WTC11 (cell line): ENCODE measurements around the gene CNTNAP1. TPM values are rescaled to one million over a fixed set of nuclear protein-coding genes. Genes with fewer than 3 reads are reported as not detected.

Source experiments
- ATAC-seq: fragments of 200-7000 bp; cut with Tn5 transposase; 2 replicates; pipeline ENCODE4 v1.10.0; 2021; ENCODE audit warnings: mild to moderate bottlenecking, moderate library complexity
- CTCF ChIA-PET: fragments of 300-600 bp; sonication (Branson Sonifier 250); formaldehyde crosslinking; loops from one replicate; lab custom pipeline; 2021; ENCODE audit warnings: antibody characterized with exemption; lab: Charles Lee
- POLR2A ChIA-PET: fragments of 350-600 bp; sonication (Branson Sonifier 250); formaldehyde crosslinking; loops from one replicate; lab custom pipeline; 2021; ENCODE audit warnings: antibody characterized with exemption; lab: Charles Lee
- DNase-seq: peaks from one replicate; pipeline ENCODE4 v3.0.0; 2021; ENCODE audit warnings: low spot score
- H3K27ac Mint-ChIP-seq: 2 replicates; pipeline ENCODE4 v1.8.0; 2021; ENCODE audit warnings: mixed read lengths
- H3K27me3 Mint-ChIP-seq: 2 replicates; pipeline ENCODE4 v1.8.0; 2021; ENCODE audit warnings: low read depth, mild to moderate bottlenecking, moderate library complexity, mixed read lengths
- H3K36me3 Mint-ChIP-seq: 2 replicates; pipeline ENCODE4 v1.8.0; 2021; ENCODE audit warnings: mixed read lengths
- H3K4me1 Mint-ChIP-seq: 2 replicates; pipeline ENCODE4 v1.8.0; 2022; ENCODE audit warnings: mixed read lengths
- H3K4me3 Mint-ChIP-seq: 2 replicates; pipeline ENCODE4 v1.8.0; 2021; ENCODE audit warnings: mild to moderate bottlenecking, moderate library complexity, mixed read lengths
- H3K9me3 Mint-ChIP-seq: 2 replicates; pipeline ENCODE4 v1.8.0; 2021; ENCODE audit warnings: mixed read lengths
- ARID4B ChIP-seq: sonication (generic); formaldehyde crosslinking; IDR thresholded peaks from 2 replicates; pipeline ENCODE4 v1.8.0; 2023; ENCODE audit warnings: missing genetic modification reagents, mild to moderate bottlenecking, borderline replicate concordance
- ATF1 ChIP-seq: sonication (generic); formaldehyde crosslinking; IDR thresholded peaks from 2 replicates; pipeline ENCODE4 v1.8.1; 2023; ENCODE audit warnings: mild to moderate bottlenecking, moderate library complexity, missing genetic modification reagents
- CREB1 ChIP-seq: sonication (generic); formaldehyde crosslinking; IDR thresholded peaks from 2 replicates; pipeline ENCODE4 v1.8.0; 2023; ENCODE audit warnings: mild to moderate bottlenecking, missing genetic modification reagents
- ELF4 ChIP-seq: sonication (generic); formaldehyde crosslinking; IDR thresholded peaks from 2 replicates; pipeline ENCODE4 v1.8.1; 2022; ENCODE audit warnings: low read depth, mild to moderate bottlenecking, moderate library complexity, missing genetic modification reagents
- ETV6 ChIP-seq: sonication (generic); formaldehyde crosslinking; IDR thresholded peaks from 2 replicates; pipeline ENCODE4 v1.8.1; 2022; ENCODE audit warnings: mild to moderate bottlenecking, missing genetic modification reagents
- FOXK1 ChIP-seq: sonication (generic); formaldehyde crosslinking; IDR thresholded peaks from 2 replicates; pipeline ENCODE4 v1.8.0; 2022; ENCODE audit warnings: mild to moderate bottlenecking, moderate library complexity, missing genetic modification reagents
- NFE2L1 ChIP-seq: sonication (generic); formaldehyde crosslinking; IDR thresholded peaks from 2 replicates; pipeline ENCODE4 v1.8.1; 2023; ENCODE audit warnings: missing genetic modification reagents
- NFYB ChIP-seq: sonication (generic); formaldehyde crosslinking; conservative IDR thresholded peaks from 2 replicates; pipeline ENCODE4 v1.8.0; 2022; ENCODE audit warnings: low read depth, missing genetic modification reagents
- TP53 ChIP-seq: sonication (generic); formaldehyde crosslinking; IDR thresholded peaks from 2 replicates; pipeline ENCODE4 v1.8.1; 2023; ENCODE audit warnings: mild to moderate bottlenecking, missing genetic modification reagents
- ZBTB21 ChIP-seq: sonication (generic); formaldehyde crosslinking; IDR thresholded peaks from 2 replicates; pipeline ENCODE4 v1.8.1; 2023; ENCODE audit warnings: mild to moderate bottlenecking, missing genetic modification reagents, borderline replicate concordance
- ZNF317 ChIP-seq: sonication (generic); formaldehyde crosslinking; IDR thresholded peaks from 2 replicates; pipeline ENCODE4 v1.8.1; 2023; ENCODE audit warnings: low read depth, mild to moderate bottlenecking, moderate library complexity, missing genetic modification reagents, borderline replicate concordance
- total RNA-seq: library from RNA; stranded (reverse); gene quantifications from 3 replicates; pipeline ENCODE4 v1.2.3, GENCODE V29; 2021
- TF ChIP-seq, protein P1 (sequence below): fragments of 250-450 bp; sonication (Bioruptor Pico); IDR thresholded peaks from 2 replicates; pipeline ENCODE4 v1.8.0; 2021; ENCODE audit warnings: mild to moderate bottlenecking
- TF ChIP-seq, protein P2 (sequence below): fragments of 200-600 bp; IDR thresholded peaks from 2 replicates; pipeline ENCODE4 v1.8.0; 2022; ENCODE audit warnings: antibody characterized with exemption
- TF ChIP-seq, protein P3 (sequence below): sonication (generic); formaldehyde crosslinking; IDR thresholded peaks from 2 replicates; pipeline ENCODE4 v1.8.1; 2022; ENCODE audit warnings: mild to moderate bottlenecking, missing genetic modification reagents, moderate library complexity, borderline replicate concordance

Gene CNTNAP1
- total RNA-seq, 1 experiment from 2014 or later: 12.1 TPM

- Mint-ChIP-seq H3K9me3 (peaks cover 10% of the 10 kb centered on the region), H3K36me3 (peaks cover 4% of the 10 kb centered on the region), H3K4me1 (peaks cover 15% of the 10 kb centered on the region)
- TF ChIP-seq, protein P1, sequence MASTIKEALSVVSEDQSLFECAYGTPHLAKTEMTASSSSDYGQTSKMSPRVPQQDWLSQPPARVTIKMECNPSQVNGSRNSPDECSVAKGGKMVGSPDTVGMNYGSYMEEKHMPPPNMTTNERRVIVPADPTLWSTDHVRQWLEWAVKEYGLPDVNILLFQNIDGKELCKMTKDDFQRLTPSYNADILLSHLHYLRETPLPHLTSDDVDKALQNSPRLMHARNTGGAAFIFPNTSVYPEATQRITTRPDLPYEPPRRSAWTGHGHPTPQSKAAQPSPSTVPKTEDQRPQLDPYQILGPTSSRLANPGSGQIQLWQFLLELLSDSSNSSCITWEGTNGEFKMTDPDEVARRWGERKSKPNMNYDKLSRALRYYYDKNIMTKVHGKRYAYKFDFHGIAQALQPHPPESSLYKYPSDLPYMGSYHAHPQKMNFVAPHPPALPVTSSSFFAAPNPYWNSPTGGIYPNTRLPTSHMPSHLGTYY (CRISPR knock-in tag): no peak
- TF ChIP-seq ZBTB21 (CRISPR knock-in tag): no peak
- no peak for TF ChIP-seq NFE2L1
- TF ChIP-seq NFYB: no peak
- TF ChIP-seq CREB1: no peak
- TF ChIP-seq ETV6 (CRISPR knock-in tag): no peak
- TF ChIP-seq ELF4 (CRISPR knock-in tag): no peak
- TF ChIP-seq, protein P2, sequence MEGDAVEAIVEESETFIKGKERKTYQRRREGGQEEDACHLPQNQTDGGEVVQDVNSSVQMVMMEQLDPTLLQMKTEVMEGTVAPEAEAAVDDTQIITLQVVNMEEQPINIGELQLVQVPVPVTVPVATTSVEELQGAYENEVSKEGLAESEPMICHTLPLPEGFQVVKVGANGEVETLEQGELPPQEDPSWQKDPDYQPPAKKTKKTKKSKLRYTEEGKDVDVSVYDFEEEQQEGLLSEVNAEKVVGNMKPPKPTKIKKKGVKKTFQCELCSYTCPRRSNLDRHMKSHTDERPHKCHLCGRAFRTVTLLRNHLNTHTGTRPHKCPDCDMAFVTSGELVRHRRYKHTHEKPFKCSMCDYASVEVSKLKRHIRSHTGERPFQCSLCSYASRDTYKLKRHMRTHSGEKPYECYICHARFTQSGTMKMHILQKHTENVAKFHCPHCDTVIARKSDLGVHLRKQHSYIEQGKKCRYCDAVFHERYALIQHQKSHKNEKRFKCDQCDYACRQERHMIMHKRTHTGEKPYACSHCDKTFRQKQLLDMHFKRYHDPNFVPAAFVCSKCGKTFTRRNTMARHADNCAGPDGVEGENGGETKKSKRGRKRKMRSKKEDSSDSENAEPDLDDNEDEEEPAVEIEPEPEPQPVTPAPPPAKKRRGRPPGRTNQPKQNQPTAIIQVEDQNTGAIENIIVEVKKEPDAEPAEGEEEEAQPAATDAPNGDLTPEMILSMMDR: no peak
- TF ChIP-seq TP53: no peak
- TF ChIP-seq, protein P3, sequence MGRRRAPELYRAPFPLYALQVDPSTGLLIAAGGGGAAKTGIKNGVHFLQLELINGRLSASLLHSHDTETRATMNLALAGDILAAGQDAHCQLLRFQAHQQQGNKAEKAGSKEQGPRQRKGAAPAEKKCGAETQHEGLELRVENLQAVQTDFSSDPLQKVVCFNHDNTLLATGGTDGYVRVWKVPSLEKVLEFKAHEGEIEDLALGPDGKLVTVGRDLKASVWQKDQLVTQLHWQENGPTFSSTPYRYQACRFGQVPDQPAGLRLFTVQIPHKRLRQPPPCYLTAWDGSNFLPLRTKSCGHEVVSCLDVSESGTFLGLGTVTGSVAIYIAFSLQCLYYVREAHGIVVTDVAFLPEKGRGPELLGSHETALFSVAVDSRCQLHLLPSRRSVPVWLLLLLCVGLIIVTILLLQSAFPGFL: no peak
- TF ChIP-seq, all 79 proteins: peak for 0
- no peak overlapping the region for H3K4me3 Mint-ChIP-seq
- POLR2A ChIA-PET: no interaction called here
- CTCF ChIA-PET: interaction anchor here (1.7 kb wide), 1 partner anchor 26 kb away, joined by 4 read pairs; no protein-coding TSS in a partner anchor
- DNase-seq (no peak), ATAC-seq (no peak)
- H3K27ac Mint-ChIP-seq: no peak overlapping the region
- H3K27me3 Mint-ChIP-seq: peaks cover 5% of the 10 kb centered on the region
These were observed 26.8 kb upstream of the CNTNAP1 start for GRCh38 chr17:42655528-42655927.

GRCh38 chr17:42657824-42658588 lies 24.3 kb upstream of the CNTNAP1 start:
- ChIA-PET POLR2A (interaction anchor here (0.6 to 1.7 kb wide), 3 partner anchors 12 to 1678 kb away, joined by 3 to 13 read pairs (median 4); no protein-coding TSS in a partner anchor), CTCF (interaction anchor here (0.7 to 3.9 kb wide), 6 partner anchors 14 to 52 kb away, joined by 3 to 44 read pairs (median 5); partner anchors contain the start of gene PLEKHH3)
- H3K4me3 Mint-ChIP-seq: no peak overlapping the region
- DNase-seq (no peak), ATAC-seq (no peak)
- peaks cover 17% of the 10 kb centered on the region for H3K4me1 Mint-ChIP-seq
- peaks cover 5% of the 10 kb centered on the region for H3K27me3 Mint-ChIP-seq
- H3K9me3 Mint-ChIP-seq: peaks cover 10% of the 10 kb centered on the region
- H3K36me3 Mint-ChIP-seq: peaks cover 11% of the 10 kb centered on the region
- no peak overlapping the region; the same call in 1 of the 2 replicates for H3K27ac Mint-ChIP-seq
- TF ChIP-seq ARID4B: no peak
- no peak for TF ChIP-seq ZNF317 (CRISPR knock-in tag)
- TF ChIP-seq TP53: no peak
- TF ChIP-seq ATF1 (CRISPR knock-in tag): no peak
- no peak for TF ChIP-seq FOXK1 (CRISPR knock-in tag)
